Measurements from ENCODE around the gene RAD23B.
"Not testable (repeated sequence)": the region's sequence is repeated elsewhere in the genome, so short reads cannot be mapped to it uniquely, and the experiment has no call there.

RAD23B gene

GRCh38 chr9:107292821-107293542, 9.9 kb downstream of the RAD23B start:
- DNase-seq (ENCODE audit: low read depth in 2 of 2): no peak

GRCh38 chr9:107293543-107294085, 10.5 kb downstream of the RAD23B start:
- DNase-seq (ENCODE audit: low read depth in 2 of 2): no peak

- DNase-seq (ENCODE audit: low read depth in 2 of 2): no peak
Observed at GRCh38 chr9:107294756-107295155, 11.7 kb downstream of the RAD23B start.

- DNase-seq (ENCODE audit: low read depth in 2 of 2): no peak
Observed at GRCh38 chr9:107295995-107296394, 12.9 kb downstream of the RAD23B start.

- DNase-seq (ENCODE audit: low read depth in 2 of 2): not testable (repeated sequence)
Observed at GRCh38 chr9:107296592-107296991, 13.5 kb downstream of the RAD23B start.

- DNase-seq (ENCODE audit: low read depth in 2 of 2): no peak
Observed at GRCh38 chr9:107299437-107299836, 16.4 kb downstream of the RAD23B start.

GRCh38 chr9:107306308-107306707, 23.2 kb downstream of the RAD23B start:
- DNase-seq (ENCODE audit: low read depth in 2 of 2): no peak

- no peak for DNase-seq (ENCODE audit: low read depth in 2 of 2)
Observed at GRCh38 chr9:107307331-107307730, 24.3 kb downstream of the RAD23B start.

- no peak for DNase-seq (ENCODE audit: low read depth in 2 of 2)
Observed at GRCh38 chr9:107308461-107308860, 25.4 kb downstream of the RAD23B start.

GRCh38 chr9:107309271-107309670, 26.2 kb downstream of the RAD23B start:
- DNase-seq (ENCODE audit: low read depth in 2 of 2): no peak

GRCh38 chr9:107312376-107313050, 29.4 kb downstream of the RAD23B start:
- DNase-seq (ENCODE audit: low read depth in 2 of 2): no peak

- DNase-seq (ENCODE audit: low read depth in 2 of 2): no peak
Observed at GRCh38 chr9:107313555-107314096, 30.5 kb downstream of the RAD23B start.

GRCh38 chr9:107314763-107315162, 31.7 kb downstream of the RAD23B start:
- no peak for DNase-seq (ENCODE audit: low read depth in 2 of 2)

- no peak for DNase-seq (ENCODE audit: low read depth in 2 of 2)
Observed at GRCh38 chr9:107316795-107317661, 33.9 kb downstream of the RAD23B start.

- DNase-seq (ENCODE audit: low read depth in 2 of 2): no peak
Observed at GRCh38 chr9:107322643-107323042, 39.6 kb downstream of the RAD23B start.

GRCh38 chr9:107323836-107324585, 40.9 kb downstream of the RAD23B start:
- no peak for DNase-seq (ENCODE audit: low read depth in 2 of 2)

GRCh38 chr9:107325842-107326241, 42.8 kb downstream of the RAD23B start:
- no peak for DNase-seq (ENCODE audit: low read depth in 2 of 2)

- no peak for DNase-seq (ENCODE audit: low read depth in 2 of 2)
Observed at GRCh38 chr9:107328510-107328909, 45.4 kb downstream of the RAD23B start.

GRCh38 chr9:107330420-107330819, 47.3 kb downstream of the RAD23B start:
- no peak for DNase-seq (ENCODE audit: low read depth in 2 of 2)

- DNase-seq (ENCODE audit: low read depth in 2 of 2): no peak
Observed at GRCh38 chr9:107332883-107333282, 49.8 kb downstream of the RAD23B start.

- DNase-seq (ENCODE audit: low read depth in 2 of 2): no peak
Observed at GRCh38 chr9:107333363-107333762, 50.3 kb downstream of the RAD23B start.

Measured in activated CD4-positive, alpha-beta T cell treated with anti-CD3 and anti-CD28 coated beads for 24 hours (primary cell).